MM.1S (cell line): ENCODE measurements around the gene ARPC5L.

Experiments
- DNase-seq: peaks from one replicate; pipeline ENCODE4 v3.0.0-alpha.2; 2015
- H2AFZ ChIP-seq: fragments of 300-600 bp; sonication (generic); 2 replicates; pipeline ENCODE4 v1.6.0; 2016; ENCODE audit warnings: antibody characterized with exemption, low read length
- H3F3A ChIP-seq: fragments of 300-600 bp; sonication (generic); 2 replicates; pipeline ENCODE4 v1.6.1; 2016; ENCODE audit warnings: mild to moderate bottlenecking, antibody characterized with exemption, low read length, moderate library complexity, mixed read lengths; ENCODE audit not compliant: insufficient read depth
- H3K27ac ChIP-seq: fragments of 300-600 bp; sonication (generic); 2 replicates; pipeline ENCODE4 v1.5.1; 2016; ENCODE audit warnings: mild to moderate bottlenecking, low read length
- H3K27me3 ChIP-seq: fragments of 300-600 bp; sonication (generic); replicated peaks from 2 replicates; pipeline ENCODE4 v1.6.0; 2016; ENCODE audit warnings: low read length; ENCODE audit not compliant: insufficient read depth
- H3K36me3 ChIP-seq: fragments of 300-600 bp; sonication (generic); replicated peaks from 2 replicates; pipeline ENCODE4 v1.6.1; 2016; ENCODE audit warnings: mild to moderate bottlenecking, low read length, mixed read lengths; ENCODE audit not compliant: insufficient read depth
- H3K4me1 ChIP-seq: fragments of 300-600 bp; sonication (generic); 2 replicates; pipeline ENCODE4 v1.6.1; 2016; ENCODE audit warnings: low read length, mixed read lengths
- H3K4me2 ChIP-seq: fragments of 300-600 bp; sonication (generic); 2 replicates; pipeline ENCODE4 v1.6.0; 2016; ENCODE audit warnings: low read depth, low read length
- H3K4me3 ChIP-seq: fragments of 300-600 bp; sonication (generic); 2 replicates; pipeline ENCODE4 v1.5.1; 2016; ENCODE audit warnings: low read length, mixed read lengths
- H3K79me2 ChIP-seq: fragments of 300-600 bp; sonication (generic); 2 replicates; pipeline ENCODE4 v1.6.1; 2016; ENCODE audit warnings: mixed run types, low read length, mixed read lengths
- H3K9ac ChIP-seq: fragments of 300-600 bp; sonication (generic); 2 replicates; pipeline ENCODE4 v1.6.1; 2016; ENCODE audit warnings: low read length, mixed read lengths
- H3K9me2 ChIP-seq: fragments of 300-600 bp; sonication (generic); replicated peaks from 2 replicates; pipeline ENCODE4 v1.6.1; 2016; ENCODE audit warnings: mild to moderate bottlenecking, low read length, mixed read lengths; ENCODE audit not compliant: insufficient read depth
- H3K9me3 ChIP-seq: fragments of 300-600 bp; sonication (generic); replicated peaks from 2 replicates; pipeline ENCODE4 v1.6.1; 2016; ENCODE audit warnings: mild to moderate bottlenecking, low read length, mixed read lengths; ENCODE audit not compliant: insufficient read depth
- H4K20me1 ChIP-seq: fragments of 300-600 bp; sonication (generic); 2 replicates; pipeline ENCODE4 v1.6.1; 2016; ENCODE audit warnings: mild to moderate bottlenecking, low read length, moderate library complexity, mixed read lengths; ENCODE audit not compliant: insufficient read depth
- CTCF ChIP-seq: fragments of 300-600 bp; sonication (generic); IDR thresholded peaks from 2 replicates; pipeline ENCODE4 v1.5.1; 2016; ENCODE audit warnings: antibody characterized with exemption, low read length, mixed read lengths
- EZH2 ChIP-seq: fragments of 300-600 bp; sonication (generic); optimal IDR thresholded peaks from 2 replicates; pipeline ENCODE3; 2017; ENCODE audit warnings: low read depth, mild to moderate bottlenecking, antibody characterized with exemption, low read length, mixed read lengths
- EZH2phosphoT487 ChIP-seq: fragments of 300-600 bp; sonication (generic); IDR thresholded peaks from 2 replicates; pipeline ENCODE4 v1.6.1; 2018; ENCODE audit warnings: antibody characterized with exemption, low read length

Gene ARPC5L

GRCh38 chr9:124861342-124862229 lies at the start of gene ARPC5L, which contains the start of gene RPL35:
Gene ARPC5L, plus strand, starts transcription at chr9:124862130. Its CDS starts 7,161 bp downstream, at chr9:124869291.
Gene RPL35, minus strand, starts transcription at chr9:124861957. Its CDS starts 45 bp downstream, at chr9:124861912.
- H3K36me3 ChIP-seq = peaks cover 20% of the 10 kb centered on the region
- DNase-seq = peak; percentile 96
- peak within 1 kb of the TSS; percentile 87 for H3K4me3 ChIP-seq
- H3K27me3 ChIP-seq = no peaks in the 10 kb centered on the region
- H3K79me2 ChIP-seq = peaks cover 37% of the 10 kb centered on the region
- peak within 1 kb of the TSS; percentile 69 for H2AFZ ChIP-seq
- peaks cover 43% of the 10 kb centered on the region for H4K20me1 ChIP-seq
- peaks cover 10% of the 10 kb centered on the region; the same call in 1 of the 2 replicates for H3K4me1 ChIP-seq
- peak within 1 kb of the TSS; percentile 95 for H3K9ac ChIP-seq
- H3F3A ChIP-seq = peaks cover 54% of the 10 kb centered on the region
- H3K9me2 ChIP-seq = no peaks in the 10 kb centered on the region
- TF ChIP-seq EZH2 (no peak), CTCF (peak; percentile 37), EZH2phosphoT487 (no peak)
- peak within 1 kb of the TSS; percentile 80 for H3K27ac ChIP-seq
- peak within 1 kb of the TSS; percentile 92 for H3K4me2 ChIP-seq
- H3K9me3 ChIP-seq = no peaks in the 10 kb centered on the region

- H3K27me3 ChIP-seq = no peaks in the 10 kb centered on the region
- no peak overlapping the region for H2AFZ ChIP-seq
- H4K20me1 ChIP-seq = no peaks in the 10 kb centered on the region
- H3K4me1 ChIP-seq = no peaks in the 10 kb centered on the region
- no peak overlapping the region for H3K4me3 ChIP-seq
- H3K9me3 ChIP-seq = no peaks in the 10 kb centered on the region
- H3K4me2 ChIP-seq = no peak overlapping the region
- H3K9ac ChIP-seq = no peak overlapping the region
- H3K79me2 ChIP-seq = no peaks in the 10 kb centered on the region
- TF ChIP-seq EZH2 (no peak), CTCF (no peak), EZH2phosphoT487 (no peak)
- no peak overlapping the region for H3K27ac ChIP-seq
- no peaks in the 10 kb centered on the region for H3K36me3 ChIP-seq
- no peaks in the 10 kb centered on the region for H3F3A ChIP-seq
- no peak for DNase-seq
- no peaks in the 10 kb centered on the region for H3K9me2 ChIP-seq
Observed at GRCh38 chr9:124812441-124812876, 49.5 kb upstream of the ARPC5L start.

- no peaks in the 10 kb centered on the region for H3K9me3 ChIP-seq
- TF ChIP-seq EZH2 = no peak
- TF ChIP-seq CTCF = no peak
- TF ChIP-seq EZH2phosphoT487 = no peak
- H3K9ac ChIP-seq = no peak overlapping the region
- H3K27ac ChIP-seq = no peak overlapping the region
- H3K4me1 ChIP-seq = no peaks in the 10 kb centered on the region
- H3K4me2 ChIP-seq = no peak overlapping the region
- H3K4me3 ChIP-seq = no peak overlapping the region
- H3K9me2 ChIP-seq = no peaks in the 10 kb centered on the region
- H3K36me3 ChIP-seq = no peaks in the 10 kb centered on the region
- DNase-seq = no peak
- no peaks in the 10 kb centered on the region for H3K27me3 ChIP-seq
- no peaks in the 10 kb centered on the region for H4K20me1 ChIP-seq
- no peak overlapping the region for H2AFZ ChIP-seq
- no peaks in the 10 kb centered on the region for H3F3A ChIP-seq
- no peaks in the 10 kb centered on the region for H3K79me2 ChIP-seq
Observed at GRCh38 chr9:124813041-124813440, 48.9 kb upstream of the ARPC5L start.
